ENCODE data around the gene TMED10.

Gene TMED10

DNA sequence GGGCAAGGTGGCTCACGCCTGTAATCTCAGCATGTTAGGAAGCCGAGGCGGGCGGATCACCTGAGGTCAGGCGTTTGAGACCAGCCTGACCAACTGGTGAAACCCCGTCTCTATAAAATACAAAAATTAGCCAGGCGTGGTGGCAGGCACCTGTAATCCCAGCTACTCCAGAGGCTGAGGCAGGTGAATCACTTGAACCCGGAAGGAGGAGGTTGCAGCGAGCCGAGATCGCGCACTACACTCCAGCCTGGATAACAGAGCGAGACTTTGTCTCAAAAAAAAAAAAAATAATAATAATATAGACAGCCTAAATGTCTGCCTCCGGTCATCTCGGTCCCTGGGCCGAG, 49.0 kb downstream of the TMED10 start:
- DNase-seq (ENCODE audit: low spot score): peak; percentile 39

DNA sequence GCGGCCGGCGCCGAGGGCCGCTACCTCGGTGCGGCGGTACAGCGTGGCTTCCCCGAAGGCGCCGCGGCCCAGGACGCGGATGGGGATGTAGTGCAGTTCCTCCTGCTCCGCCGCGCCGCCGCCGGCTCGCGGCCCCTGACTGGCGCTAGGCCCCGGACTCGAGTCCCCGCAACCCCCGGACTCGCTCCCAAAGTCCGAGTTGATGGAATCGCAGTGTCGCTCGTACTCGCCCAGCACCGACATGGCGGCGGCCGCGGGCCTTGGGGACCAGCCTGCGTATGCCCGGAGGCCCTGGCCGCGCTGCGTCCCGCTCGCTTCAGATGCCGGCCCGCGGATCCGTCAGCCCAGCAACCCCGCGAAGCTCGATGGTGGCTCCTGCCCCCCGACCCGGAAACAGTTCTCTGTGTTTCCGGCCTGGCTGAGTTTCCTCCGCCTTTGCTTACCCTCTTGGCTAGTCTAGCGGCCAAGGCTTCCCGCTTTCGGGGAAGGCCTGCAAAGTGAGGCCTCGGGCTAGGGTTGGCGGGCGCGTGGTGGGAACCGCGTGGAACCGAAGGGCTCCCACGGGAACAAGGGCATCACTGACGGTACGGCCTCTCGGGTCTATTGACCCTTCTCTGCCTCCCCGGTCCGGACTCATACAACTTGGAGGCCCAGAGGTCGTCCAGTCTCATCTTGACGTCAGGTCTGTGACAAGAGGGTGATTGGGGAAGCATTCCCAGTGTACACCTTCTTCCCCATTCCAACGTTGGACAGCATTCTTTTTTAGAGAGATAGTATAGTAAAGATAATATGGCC, 49.5 kb downstream of the TMED10 start, which contains the start of gene NEK9:
TSS of gene NEK9 (minus strand) at position 370 of the 795 bp plus-strand sequence. CDS start at position 243, 127 bp downstream.
- DNase-seq (ENCODE audit: low spot score): peak; percentile 91

DNA sequence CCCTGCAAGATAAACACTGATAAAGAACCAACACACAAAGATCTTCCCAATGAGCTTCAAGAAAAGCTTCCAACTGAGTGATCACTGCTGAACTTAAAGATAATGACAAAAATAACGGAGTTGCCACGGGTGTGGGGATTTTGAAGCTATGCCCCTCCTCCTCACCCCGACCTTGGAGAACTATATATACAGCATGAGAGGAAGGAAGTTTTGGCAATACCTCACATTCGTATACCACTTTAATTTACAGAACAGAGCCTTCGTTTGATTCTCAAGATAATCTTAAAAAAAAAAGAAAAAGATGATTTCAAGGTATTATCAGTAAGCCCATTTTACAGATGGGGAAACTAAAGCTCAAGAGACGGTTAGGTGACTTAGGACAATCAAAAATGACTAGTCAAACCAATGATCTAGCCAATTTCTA, 50.3 kb downstream of the TMED10 start:
- peak; percentile 49 for DNase-seq (ENCODE audit: low spot score)

DNA sequence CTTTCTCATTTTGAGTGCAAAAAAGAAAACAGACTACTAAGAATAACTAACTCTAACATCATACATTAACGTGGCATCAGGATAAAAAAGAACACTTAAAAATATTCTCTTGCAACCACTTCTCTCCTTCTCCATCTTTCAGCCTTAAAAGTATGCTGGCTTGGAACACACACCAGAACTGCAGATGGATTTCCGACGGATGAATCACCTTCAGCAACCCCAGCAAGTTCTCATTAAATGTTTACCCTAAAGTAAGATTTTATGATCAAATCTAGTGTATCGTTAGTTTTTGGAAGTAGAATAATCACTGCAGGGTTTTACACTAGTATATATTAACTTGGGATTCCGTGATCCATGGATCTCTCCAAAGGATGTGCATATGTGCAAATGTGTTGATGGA, 50.8 kb downstream of the TMED10 start:
- peak; percentile 75 for DNase-seq (ENCODE audit: low spot score)

DNA sequence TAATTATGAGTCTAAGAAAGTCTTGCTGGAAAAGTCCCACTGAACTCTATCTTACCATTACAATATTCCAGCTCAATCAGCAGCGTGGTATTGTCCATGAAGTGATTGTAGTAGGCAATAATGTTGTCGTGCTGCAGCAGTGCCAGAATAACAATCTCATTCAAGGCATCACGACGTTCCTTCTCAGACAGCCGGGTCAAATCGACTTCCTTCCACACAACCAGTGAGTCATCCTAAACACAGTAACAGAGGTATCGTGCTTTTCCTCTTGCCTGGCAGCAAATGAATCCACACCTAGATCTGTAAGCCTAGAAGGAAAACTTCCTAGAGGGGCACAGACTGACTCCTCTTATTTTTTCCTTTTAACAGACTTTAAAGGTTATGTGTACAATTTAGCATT, 52.4 kb downstream of the TMED10 start:
- peak; percentile 84 for DNase-seq (ENCODE audit: low spot score)

DNA sequence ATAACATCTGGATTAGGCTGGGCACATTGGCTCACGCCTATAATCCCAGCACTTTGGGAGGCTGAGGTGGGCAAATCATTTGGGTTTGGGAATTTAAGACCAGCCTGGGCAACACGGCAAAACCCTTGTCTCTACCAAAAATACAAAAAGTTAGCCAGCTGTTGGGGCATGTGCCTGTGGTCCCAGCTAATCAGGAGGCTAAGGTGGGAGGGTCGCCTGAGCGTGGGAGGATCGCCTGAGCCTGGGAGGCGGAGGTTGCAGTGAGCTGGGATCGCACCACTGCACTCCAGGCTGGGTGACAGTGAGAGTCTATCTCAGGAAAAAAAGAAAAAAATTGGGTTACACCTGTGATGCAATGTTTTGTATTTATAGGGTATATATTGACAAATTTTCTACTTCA, 54.9 kb downstream of the TMED10 start:
- no peak for DNase-seq (ENCODE audit: low spot score)

DNA sequence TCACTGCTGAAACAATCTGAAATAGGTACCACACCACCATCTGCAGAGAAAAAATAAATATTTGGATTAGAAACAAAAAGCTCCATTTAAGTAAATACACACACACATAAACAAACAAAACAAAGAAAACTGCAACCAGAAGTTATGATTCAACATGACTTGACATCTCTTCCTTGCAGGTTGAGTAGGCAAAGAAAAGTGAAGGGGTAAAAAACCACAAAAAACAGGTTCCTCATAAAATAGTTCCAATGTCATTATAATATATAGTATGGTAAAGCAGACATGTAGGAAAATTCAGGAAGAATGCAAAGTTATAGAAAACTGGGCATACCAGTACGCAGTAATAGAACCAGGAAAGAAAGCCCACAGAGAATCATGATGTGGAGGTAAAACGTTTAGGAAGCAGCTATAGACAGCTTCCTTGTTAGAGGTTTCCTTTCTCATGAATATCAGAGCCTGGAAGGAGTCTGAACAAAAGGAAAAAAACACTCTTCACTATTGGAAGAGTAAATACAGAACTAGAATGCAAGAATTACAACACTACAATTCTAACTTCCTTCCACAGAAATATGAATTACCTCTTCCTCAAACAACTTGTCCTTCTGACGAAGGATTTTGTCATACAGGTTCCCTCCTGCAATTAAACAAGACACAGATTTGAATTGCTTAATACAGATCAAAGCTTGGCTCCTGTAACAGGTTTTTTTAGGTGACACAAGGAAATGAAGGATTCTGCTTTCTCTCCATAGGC, 55.7 kb downstream of the TMED10 start:
- no peak for DNase-seq (ENCODE audit: low spot score)

DNA sequence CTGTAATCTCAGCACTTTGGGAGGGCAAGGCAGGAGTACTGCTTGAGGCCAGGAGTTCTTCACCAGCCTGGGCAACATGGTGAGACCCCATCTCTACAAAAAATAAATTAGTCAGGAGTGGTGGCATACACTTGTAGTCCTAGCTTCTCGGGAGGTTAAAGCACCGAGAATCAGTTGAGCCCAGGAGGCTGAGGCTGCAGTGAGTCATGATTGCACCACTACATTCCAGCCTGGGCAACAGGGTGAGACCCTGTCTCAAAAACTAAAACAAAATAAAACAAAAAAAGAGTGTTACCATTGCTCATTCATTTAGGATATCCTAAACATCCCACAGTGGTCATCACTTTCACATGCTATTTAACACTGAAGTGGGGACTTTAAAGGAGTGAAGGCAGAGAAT, 57.4 kb downstream of the TMED10 start:
- DNase-seq (ENCODE audit: low spot score): no peak

DNA sequence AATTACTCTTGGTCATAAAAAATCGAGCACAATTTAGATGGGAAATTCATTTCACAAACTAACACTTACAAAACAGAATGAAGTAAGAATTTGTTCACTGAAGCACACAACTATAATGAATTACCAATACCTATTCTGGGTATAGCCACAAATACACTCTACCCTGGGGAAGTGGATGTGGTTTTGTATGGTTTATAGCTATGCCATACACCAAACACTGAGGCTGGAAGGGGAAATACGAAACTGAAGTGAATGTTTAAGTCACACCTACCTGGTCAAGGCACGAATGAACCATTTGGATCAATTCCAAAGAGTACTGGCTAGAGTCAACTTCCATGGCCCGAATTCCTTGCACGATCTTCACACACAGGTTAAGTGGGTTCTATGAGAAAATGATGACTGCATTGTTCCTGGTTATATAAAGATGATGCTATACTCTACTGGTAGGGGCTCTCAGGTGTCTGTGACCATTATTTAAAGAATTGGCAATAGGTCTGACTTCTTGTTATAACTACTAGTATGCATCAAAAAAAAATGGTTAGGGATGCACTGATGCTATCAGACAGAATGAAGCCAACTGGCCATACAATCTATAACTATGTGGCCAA, 62.4 kb downstream of the TMED10 start:
- DNase-seq (ENCODE audit: low spot score): no peak

DNA sequence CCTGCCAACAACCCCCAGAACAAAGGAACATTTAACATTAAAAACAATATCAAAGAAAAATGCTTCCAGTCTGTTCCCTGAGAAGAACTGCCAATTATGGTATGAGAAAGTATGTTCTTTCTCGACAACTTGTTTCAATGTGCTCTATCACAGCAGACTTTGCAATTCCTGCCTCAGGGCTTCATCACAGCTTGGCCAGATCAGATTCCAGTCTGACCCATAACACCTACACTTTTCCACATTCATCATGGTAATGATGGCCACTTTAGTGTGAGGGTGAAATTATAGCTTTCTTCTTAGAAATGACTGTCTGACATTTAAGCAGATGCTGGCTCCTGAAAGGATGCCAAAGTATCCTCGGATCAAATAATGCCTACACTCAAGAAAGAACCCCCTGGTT, 66.5 kb downstream of the TMED10 start:
- no peak for DNase-seq (ENCODE audit: low spot score)

DNA sequence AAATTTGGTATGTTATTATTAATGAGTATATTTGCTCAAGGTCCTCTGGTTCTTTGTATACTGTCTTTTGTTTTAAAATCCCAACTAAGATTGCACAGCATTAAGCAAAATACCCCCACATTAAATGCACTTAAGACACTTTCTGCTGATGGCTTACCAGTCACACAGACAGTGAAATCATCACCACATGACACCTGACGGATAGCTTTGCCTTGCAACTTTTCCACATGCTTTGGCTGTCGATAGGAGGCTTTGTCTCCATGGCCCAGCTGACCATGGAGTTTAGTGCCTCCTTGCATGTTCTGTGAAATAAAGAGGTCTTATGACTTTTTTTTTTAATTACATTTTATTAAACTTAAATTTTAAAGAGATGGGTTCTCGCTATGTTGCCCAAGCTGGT, 69.2 kb downstream of the TMED10 start:
- no peak for DNase-seq (ENCODE audit: low spot score)

DNA sequence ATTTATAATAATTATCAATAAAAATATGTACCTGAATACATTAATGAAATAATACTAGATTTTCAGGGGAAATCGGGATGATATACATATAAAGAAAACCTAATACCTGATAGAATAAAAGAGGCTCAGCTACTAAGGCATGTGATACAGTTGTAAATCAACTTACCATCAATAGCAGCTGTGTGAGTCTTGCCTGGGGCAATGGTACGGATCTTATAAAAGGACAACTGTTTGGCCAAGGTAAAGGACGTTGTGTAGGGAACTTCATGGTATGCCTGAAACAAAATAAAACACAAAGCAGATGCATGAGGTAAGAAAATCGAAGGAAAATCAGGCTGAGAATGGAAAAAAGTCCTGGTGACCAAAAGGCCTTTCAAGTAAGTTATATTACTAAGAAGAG, 74.9 kb downstream of the TMED10 start:
- DNase-seq (ENCODE audit: low spot score): no peak

DNA sequence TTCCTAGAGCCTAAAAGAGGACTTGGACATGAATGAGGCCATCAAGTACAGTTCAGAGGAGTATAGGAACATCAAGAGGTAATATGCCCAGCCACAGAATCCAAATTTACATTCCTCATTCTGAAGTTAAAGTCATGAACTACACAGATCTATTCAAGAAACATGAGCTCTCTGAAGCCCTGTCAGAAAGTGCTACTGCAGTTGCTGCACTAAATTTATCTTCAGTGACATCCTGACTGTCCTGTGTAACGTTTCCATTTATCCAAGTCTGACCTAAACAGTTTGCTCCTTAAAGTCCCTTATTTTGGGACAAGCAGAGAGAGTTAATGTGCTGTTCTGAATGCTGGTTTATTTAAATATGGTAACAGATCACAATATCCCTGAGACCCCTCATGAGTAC, 77.7 kb downstream of the TMED10 start:
- no peak for DNase-seq (ENCODE audit: low spot score)

DNA sequence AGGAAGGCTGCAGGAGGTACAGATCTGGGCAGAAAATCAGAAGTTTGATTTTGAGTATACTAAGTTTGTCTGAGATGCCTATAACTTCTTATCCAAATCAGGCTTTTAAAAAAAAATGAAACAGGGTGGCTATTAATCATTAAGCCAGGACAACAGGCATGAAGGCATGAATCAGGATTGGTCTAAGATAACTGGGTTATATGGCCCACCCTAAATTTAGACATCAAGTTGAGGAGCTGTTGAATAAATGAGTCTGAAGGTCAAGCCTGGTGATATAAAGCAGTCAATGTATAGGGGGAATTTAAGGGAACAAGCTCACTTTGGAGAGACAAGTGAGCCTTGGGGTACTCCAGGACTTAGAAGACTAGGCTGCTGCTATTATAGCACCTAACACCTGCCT, 78.2 kb downstream of the TMED10 start:
- DNase-seq (ENCODE audit: low spot score): no peak

DNA sequence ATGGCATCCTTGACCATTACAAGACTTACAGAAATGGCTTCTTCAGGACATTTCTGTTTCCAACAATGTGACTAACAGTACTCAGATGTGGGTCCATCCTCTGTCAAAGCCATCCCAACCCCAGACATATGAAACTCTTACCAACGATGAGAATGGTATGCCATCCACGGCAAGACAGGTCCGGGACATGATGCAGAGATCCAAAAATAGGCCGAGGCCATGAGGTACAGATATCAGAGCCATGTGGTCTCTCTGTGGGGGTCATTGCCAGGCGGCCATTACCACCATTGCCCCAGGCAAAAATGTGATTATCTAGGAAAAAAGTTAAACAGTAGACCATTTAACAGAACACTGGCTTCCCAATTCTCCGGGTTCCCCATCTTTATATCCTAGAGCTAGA, 79.5 kb downstream of the TMED10 start:
- no peak for DNase-seq (ENCODE audit: low spot score)

DNA sequence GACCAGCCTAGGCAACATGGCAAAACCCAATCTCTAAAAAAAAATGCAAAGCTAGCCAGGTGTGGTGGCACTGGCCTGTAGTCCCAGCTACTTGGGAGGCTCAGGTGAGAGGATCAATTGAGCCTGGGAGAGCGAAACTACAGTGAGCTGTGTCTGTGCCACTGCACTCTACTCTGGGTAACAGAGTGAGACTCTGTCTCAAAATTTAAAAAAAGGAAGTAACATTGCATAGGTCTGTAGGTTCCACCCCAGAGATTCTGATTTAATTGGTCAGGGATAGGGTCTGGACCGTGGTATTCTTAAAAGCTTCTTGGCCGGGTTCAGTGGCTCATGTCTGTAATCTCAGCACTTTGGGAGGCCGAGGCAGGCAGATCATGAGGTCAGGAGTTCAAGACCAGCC, 80.7 kb downstream of the TMED10 start:
- no peak for DNase-seq (ENCODE audit: low spot score)

DNA sequence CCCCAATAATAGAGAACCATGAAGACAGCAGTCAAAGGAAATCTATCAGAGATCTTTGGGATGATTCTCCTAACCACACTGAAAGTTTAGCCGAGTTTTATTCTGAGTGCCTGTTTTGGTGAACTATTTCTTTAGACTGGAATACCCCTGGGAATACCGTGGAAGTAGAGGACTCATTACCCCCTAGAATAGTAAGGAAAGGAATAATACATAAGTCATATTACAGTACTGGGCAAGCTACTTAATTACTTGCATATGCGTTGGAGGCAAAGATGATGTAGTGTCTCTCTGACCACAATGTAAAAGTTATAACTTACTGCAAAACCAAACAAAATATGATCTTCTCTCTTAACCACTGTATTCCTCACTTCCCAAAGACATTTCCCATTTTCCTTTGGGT, 81.5 kb downstream of the TMED10 start:
- no peak for DNase-seq (ENCODE audit: low spot score)

DNA sequence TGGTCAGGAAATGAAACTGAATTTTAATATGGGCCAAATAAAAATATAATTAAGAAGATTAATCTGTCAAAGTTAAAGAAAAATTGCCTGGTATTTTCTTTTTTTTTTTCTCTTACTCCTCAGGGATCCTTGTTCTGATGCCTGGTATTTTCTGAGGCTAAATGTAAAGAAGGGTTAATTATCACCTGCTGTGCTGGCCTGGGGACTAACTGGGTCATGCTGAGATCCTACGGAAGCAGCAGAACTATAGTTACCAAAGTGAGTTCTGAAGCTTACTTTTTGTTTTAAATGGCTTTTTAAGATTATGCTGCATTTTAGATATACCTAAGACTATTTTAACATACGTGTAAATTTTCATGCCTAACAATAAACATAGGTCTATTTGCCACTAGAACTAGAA, 83.7 kb downstream of the TMED10 start:
- no peak for DNase-seq (ENCODE audit: low spot score)

DNA sequence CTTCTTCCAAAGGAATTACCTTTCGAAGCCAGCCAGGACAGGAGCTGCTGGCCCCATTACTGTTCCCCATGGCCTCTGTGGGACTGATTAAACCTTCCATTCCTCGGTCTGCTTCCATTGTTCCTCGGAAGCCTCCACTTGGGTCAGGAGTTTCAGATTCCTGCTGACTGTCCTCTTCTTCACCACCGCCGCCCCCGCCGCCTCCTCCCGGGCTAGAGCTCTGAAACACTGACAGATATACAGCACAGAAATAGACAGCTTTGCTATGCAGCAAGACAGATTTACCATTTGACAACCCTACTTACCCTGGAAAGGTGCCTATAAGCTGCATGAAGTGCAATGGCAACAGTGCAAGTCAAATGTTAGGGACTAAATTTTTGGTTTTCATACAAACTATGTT, 85.2 kb downstream of the TMED10 start:
- no peak for DNase-seq (ENCODE audit: low spot score)

DNA sequence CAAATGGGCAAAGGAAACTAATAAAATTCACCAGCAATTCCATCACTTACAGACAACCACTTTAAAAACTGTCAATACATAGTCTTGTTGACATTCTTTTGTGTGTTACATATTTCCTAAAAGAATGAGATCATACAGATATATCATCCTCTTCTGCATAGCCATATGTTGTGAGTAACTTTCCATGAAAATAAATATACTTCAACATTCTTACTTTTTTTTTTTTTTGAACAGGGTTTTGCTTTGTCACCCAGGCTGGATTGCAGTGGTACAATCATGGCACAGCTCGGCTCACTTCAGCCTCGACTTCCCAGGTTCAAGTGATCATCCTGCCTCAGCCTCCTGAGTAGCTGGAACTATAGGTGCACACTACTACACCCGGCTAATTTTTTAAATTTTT, 86.1 kb downstream of the TMED10 start:
- DNase-seq (ENCODE audit: low spot score): no peak

DNA sequence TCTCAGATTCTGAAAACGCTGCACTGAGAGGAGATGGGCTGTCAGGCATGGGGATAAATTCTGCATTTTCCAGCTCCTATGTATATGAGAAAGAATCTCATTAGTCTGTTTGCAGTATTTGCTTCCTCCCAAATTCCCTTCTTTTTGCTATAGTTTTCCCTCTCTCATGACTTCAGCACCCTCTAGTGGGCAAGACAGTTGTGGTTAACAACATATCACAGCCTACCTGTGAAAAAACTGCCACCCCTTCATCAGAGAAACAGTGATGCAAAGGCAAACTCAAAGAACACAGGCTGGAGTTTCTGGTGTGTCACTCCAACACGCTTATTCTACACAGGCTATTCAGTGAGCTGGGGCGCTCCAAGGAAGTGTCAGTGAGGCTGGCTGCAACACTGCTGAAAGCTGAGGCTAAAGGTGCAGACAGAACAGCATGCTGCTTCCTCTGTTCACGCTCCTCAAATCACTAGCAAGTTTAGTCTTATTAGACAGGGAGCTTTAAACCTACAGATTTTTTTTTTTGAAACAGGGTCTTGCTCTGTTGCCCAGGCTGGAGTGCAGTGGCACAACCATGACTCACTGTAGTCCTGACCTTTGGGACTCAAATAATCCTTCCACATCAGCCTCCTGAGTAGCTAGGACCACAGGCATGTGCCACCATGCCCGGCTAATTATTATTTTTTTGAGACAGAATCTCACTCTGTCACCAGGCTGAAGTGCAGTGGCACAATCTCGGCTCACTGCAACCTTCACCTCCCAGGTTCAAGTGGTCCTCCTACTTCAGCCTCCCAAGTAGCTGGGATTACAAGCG, 87.6 kb downstream of the TMED10 start:
- peak; percentile 68 for DNase-seq (ENCODE audit: low spot score)

DNA sequence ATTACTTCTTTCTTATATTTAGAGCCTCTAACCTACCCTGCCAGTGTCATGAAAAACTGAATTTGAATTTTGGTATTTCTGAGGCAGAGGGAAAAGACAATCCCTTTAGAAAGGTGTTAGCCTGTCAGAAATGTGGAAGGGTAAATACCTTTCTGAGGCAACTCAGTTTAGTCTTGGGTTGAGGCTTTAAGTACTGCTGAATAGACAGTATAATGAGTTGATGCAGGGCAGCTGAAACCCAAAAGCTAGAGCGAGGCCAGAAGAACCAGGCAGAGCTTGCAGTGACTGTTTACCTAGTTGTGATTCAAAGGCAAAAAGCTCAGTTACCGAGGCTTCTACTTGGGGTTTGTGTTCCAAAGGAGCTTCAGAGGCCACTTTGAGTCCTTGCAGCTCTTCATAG, 88.3 kb downstream of the TMED10 start:
- DNase-seq (ENCODE audit: low spot score): no peak

Measured in RKO (cell line).